ENCODE data around the gene CTNND2. TPM values are rescaled to one million over a fixed set of nuclear protein-coding genes. Genes with fewer than 3 reads are reported as not detected.

Gene CTNND2
- total RNA-seq, 4 donors from 2014 or later: 0.22 to 2.8 (median 0.39) TPM

DNA sequence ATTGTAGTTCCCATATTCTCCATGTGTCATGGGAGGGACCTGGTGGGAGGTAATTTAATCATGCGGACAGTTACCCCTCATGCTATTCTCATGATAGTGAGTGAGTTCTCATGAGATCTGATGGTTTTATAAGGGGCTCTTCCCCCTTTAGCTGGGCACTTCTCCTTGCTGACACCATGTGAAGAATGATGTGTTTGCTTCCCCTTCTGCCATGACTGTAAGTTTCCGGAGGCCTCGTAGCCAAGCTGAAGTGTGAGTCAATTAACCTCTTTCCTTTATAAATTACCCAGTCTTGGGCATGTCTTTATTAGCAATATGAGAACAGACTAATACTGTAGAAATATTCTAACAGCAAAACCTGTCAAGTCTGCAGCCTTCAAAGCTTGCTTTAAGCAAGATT lies 293.2 kb downstream of the CTNND2 start:
- H3K4me1 ChIP-seq: no peaks in the 10 kb centered on the region
- no peak overlapping the region for H3K27ac ChIP-seq
- intact Hi-C loops (cut with DNase I): no loop called here
- H3K36me3 ChIP-seq: no peaks in the 10 kb centered on the region
- no peak overlapping the region for H3K4me3 ChIP-seq (replicated peaks in 1 of 3)
- no peaks in the 10 kb centered on the region for H3K9me3 ChIP-seq
- TF ChIP-seq, protein P1, sequence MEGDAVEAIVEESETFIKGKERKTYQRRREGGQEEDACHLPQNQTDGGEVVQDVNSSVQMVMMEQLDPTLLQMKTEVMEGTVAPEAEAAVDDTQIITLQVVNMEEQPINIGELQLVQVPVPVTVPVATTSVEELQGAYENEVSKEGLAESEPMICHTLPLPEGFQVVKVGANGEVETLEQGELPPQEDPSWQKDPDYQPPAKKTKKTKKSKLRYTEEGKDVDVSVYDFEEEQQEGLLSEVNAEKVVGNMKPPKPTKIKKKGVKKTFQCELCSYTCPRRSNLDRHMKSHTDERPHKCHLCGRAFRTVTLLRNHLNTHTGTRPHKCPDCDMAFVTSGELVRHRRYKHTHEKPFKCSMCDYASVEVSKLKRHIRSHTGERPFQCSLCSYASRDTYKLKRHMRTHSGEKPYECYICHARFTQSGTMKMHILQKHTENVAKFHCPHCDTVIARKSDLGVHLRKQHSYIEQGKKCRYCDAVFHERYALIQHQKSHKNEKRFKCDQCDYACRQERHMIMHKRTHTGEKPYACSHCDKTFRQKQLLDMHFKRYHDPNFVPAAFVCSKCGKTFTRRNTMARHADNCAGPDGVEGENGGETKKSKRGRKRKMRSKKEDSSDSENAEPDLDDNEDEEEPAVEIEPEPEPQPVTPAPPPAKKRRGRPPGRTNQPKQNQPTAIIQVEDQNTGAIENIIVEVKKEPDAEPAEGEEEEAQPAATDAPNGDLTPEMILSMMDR (IDR thresholded peaks at IDR 0.05): no peak
- TF ChIP-seq POLR2A (IDR thresholded peaks at IDR 0.05): no peak
- H3K27me3 ChIP-seq: no peaks in the 10 kb centered on the region
- WGBS, 2 donors: 54 to 75% methylated on average over 3 of the region's 3 CpGs
- DNase-seq: no peak

DNA sequence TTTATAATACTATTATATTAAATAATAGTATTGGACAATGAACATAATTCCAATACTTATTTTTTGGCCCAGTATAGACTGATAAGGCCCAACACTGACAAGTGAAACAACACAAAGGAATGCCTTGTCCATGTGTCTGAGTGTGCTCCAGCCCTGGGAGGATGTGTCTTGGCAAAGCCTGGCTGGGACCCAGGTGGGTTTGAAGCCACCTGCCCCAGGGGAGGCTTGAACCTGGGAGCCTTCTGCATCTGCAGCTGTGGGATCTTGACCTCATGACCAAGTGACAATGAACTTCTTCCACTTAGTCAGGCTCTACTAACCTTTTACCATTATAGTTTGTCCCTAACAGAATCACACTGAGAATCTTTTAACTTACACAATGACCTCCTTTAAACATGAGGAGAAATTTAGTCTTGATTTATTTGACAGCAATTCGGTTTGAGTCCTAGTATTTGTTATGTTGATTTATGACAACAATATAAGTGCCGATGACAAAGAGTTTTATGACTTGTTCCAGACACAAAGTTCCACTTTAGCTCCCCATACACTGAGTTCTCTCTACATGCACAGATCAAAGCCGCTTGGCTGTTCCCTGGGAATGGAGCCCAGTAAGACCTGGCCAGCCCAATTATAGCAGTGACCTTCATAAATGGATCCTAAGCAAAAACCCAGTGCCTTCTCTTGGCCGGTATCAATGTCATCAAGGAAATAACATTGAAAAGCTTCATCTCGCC lies 294.5 kb downstream of the CTNND2 start:
- intact Hi-C loops (cut with DNase I): no loop called here
- 80 to 82% methylated on average over 5 of the region's 5 CpGs for WGBS, 2 donors
- Histone ChIP-seq H3K27me3 (no peaks in the 10 kb centered on the region), H3K36me3 (no peaks in the 10 kb centered on the region), H3K4me1 (no peaks in the 10 kb centered on the region), H3K9me3 (no peaks in the 10 kb centered on the region), H3K27ac (no peak overlapping the region), H3K4me3 (replicated peaks in 1 of 3) (no peak overlapping the region)
- DNase-seq: no peak
- TF ChIP-seq, protein P1 (IDR thresholded peaks at IDR 0.05): no peak
- TF ChIP-seq POLR2A (IDR thresholded peaks at IDR 0.05): no peak

- H3K4me1 ChIP-seq: no peaks in the 10 kb centered on the region
- no peaks in the 10 kb centered on the region for H3K27me3 ChIP-seq
- H3K4me3 ChIP-seq (replicated peaks in 1 of 3): no peak overlapping the region
- no peaks in the 10 kb centered on the region for H3K9me3 ChIP-seq
- intact Hi-C loops (cut with DNase I): no loop called here
- H3K36me3 ChIP-seq: no peaks in the 10 kb centered on the region
- TF ChIP-seq, protein P1 (IDR thresholded peaks at IDR 0.05): no peak
- no peak for TF ChIP-seq POLR2A (IDR thresholded peaks at IDR 0.05)
- no peak overlapping the region for H3K27ac ChIP-seq
- no peak for DNase-seq
These were observed 295.7 kb downstream of the CTNND2 start for GRCh38 chr5:11608530-11608929.

- TF ChIP-seq POLR2A (IDR thresholded peaks at IDR 0.05): no peak
- TF ChIP-seq, protein P1 (IDR thresholded peaks at IDR 0.05): no peak
- no peaks in the 10 kb centered on the region for H3K4me1 ChIP-seq
- no peak overlapping the region for H3K4me3 ChIP-seq (replicated peaks in 1 of 3)
- intact Hi-C loops (cut with DNase I): no loop called here
- H3K9me3 ChIP-seq: no peaks in the 10 kb centered on the region
- no peak overlapping the region for H3K27ac ChIP-seq
- H3K36me3 ChIP-seq: no peaks in the 10 kb centered on the region
- H3K27me3 ChIP-seq: no peaks in the 10 kb centered on the region
- DNase-seq: no peak
These were observed 296.2 kb downstream of the CTNND2 start for GRCh38 chr5:11607944-11608483.

DNA sequence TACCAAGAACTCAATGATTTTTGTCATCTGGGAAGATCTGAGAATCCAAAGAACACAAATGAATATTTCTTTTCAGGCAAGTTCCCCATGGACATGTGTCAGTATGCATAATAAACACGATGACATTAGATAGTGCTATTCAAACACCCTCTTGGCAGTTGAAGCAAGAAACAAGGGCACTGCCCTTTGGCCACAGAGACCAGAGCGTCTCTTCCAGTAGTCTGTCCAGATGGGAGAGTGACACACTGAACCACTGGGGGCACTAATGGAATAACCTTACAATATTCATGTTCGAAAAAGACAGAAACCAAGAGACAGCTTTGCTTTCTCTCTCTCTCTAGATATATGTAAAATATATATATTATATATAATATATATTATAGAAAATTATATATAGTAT lies 301.9 kb downstream of the CTNND2 start:
- H3K4me1 ChIP-seq: no peaks in the 10 kb centered on the region
- H3K27ac ChIP-seq: no peak overlapping the region
- intact Hi-C loops (cut with DNase I): no loop called here

More for the DNA sequence above, 301.9 kb downstream of the CTNND2 start:
- Histone ChIP-seq H3K9me3 (no peaks in the 10 kb centered on the region), H3K27me3 (no peaks in the 10 kb centered on the region), H3K36me3 (no peaks in the 10 kb centered on the region), H3K4me3 (replicated peaks in 1 of 3) (no peak overlapping the region)
- TF ChIP-seq POLR2A (IDR thresholded peaks at IDR 0.05): no peak
- TF ChIP-seq, protein P1 (IDR thresholded peaks at IDR 0.05): no peak
- no peak for DNase-seq
- WGBS, 2 donors: 86 to 87% methylated on average over 3 of the region's 3 CpGs

Data from thyroid gland (tissue), 4 donors.